Ecto neural progenitor cell (in vitro differentiated cells): Measurements from ENCODE around the gene PDE4D.

Experiments
- DNase-seq: peaks from one replicate; pipeline ENCODE4 v3.0.0-alpha.2; 2018; ENCODE audit warnings: low spot score

Gene PDE4D

GRCh38 chr5:59256331-59256730 is 637.2 kb downstream of the PDE4D start:
- no peak for DNase-seq

- no peak for DNase-seq
Measured at GRCh38 chr5:59254055-59254687, 639.4 kb downstream of the PDE4D start.

- no peak for DNase-seq
Measured at GRCh38 chr5:59253625-59254024, 639.9 kb downstream of the PDE4D start.

- DNase-seq = no peak
Measured at GRCh38 chr5:59251627-59252026, 641.9 kb downstream of the PDE4D start.

GRCh38 chr5:59249726-59250125 is 643.8 kb downstream of the PDE4D start:
- DNase-seq = no peak

GRCh38 chr5:59249160-59249559 is 644.4 kb downstream of the PDE4D start:
- no peak for DNase-seq

GRCh38 chr5:59246882-59247281 is 646.6 kb downstream of the PDE4D start:
- DNase-seq = no peak

- DNase-seq = no peak
Measured at GRCh38 chr5:59246145-59246869, 647.2 kb downstream of the PDE4D start.

GRCh38 chr5:59245198-59245597 is 648.3 kb downstream of the PDE4D start:
- no peak for DNase-seq

- DNase-seq = no peak
Measured at GRCh38 chr5:59241552-59241951, 652.0 kb downstream of the PDE4D start.

GRCh38 chr5:59241119-59241518 is 652.4 kb downstream of the PDE4D start:
- DNase-seq = no peak

- no peak for DNase-seq
Measured at GRCh38 chr5:59238126-59238902, 655.2 kb downstream of the PDE4D start.

- no peak for DNase-seq
Measured at GRCh38 chr5:59236986-59237385, 656.5 kb downstream of the PDE4D start.

GRCh38 chr5:59236448-59236847 is 657.1 kb downstream of the PDE4D start:
- DNase-seq = no peak

GRCh38 chr5:59234236-59234635 is 659.3 kb downstream of the PDE4D start:
- DNase-seq = no peak

- no peak for DNase-seq
Measured at GRCh38 chr5:59231221-59231931, 662.1 kb downstream of the PDE4D start.

GRCh38 chr5:59222687-59223511 is 670.6 kb downstream of the PDE4D start:
- no peak for DNase-seq

- no peak for DNase-seq
Measured at GRCh38 chr5:59221769-59222168, 671.8 kb downstream of the PDE4D start.

- DNase-seq = no peak
Measured at GRCh38 chr5:59218424-59219045, 675.0 kb downstream of the PDE4D start.

GRCh38 chr5:59216841-59217240 is 676.7 kb downstream of the PDE4D start:
- no peak for DNase-seq

- no peak for DNase-seq
Measured at GRCh38 chr5:59212596-59212995, 680.9 kb downstream of the PDE4D start.
